Chondrocyte (in vitro differentiated cells): Measurements from ENCODE around the gene COLQ. TPM values are rescaled to one million over a fixed set of nuclear protein-coding genes. Genes with fewer than 3 reads are reported as not detected.

Experiments used
- DNase-seq: peaks from one replicate; pipeline ENCODE4 v3.0.0; 2021; ENCODE audit warnings: mixed read lengths, low spot score
- H3K27ac Mint-ChIP-seq: one replicate; pipeline ENCODE4 v1.8.0; 2021; ENCODE audit warnings: mild to moderate bottlenecking, moderate library complexity, mixed read lengths; ENCODE audit not compliant: unreplicated experiment
- H3K27me3 Mint-ChIP-seq: 2 replicates; pipeline ENCODE4 v1.8.0; 2021; ENCODE audit warnings: low read depth, mixed read lengths
- H3K36me3 Mint-ChIP-seq: 2 replicates; pipeline ENCODE4 v1.8.0; 2021; ENCODE audit warnings: low read depth, mixed read lengths
- H3K4me1 Mint-ChIP-seq: 2 replicates; pipeline ENCODE4 v1.8.0; 2021; ENCODE audit warnings: low read depth, mild to moderate bottlenecking, mixed read lengths
- H3K4me3 Mint-ChIP-seq: one replicate; pipeline ENCODE4 v1.8.0; 2021; ENCODE audit warnings: mild to moderate bottlenecking, moderate library complexity, mixed read lengths; ENCODE audit not compliant: unreplicated experiment
- H3K9me3 Mint-ChIP-seq: 2 replicates; pipeline ENCODE4 v1.8.0; 2021; ENCODE audit warnings: low read depth, mixed read lengths
- total RNA-seq: library from RNA; stranded (reverse); gene quantifications from 3 replicates; pipeline ENCODE4 v1.2.1, GENCODE V29; 2021
- TF ChIP-seq, protein P1 (sequence below): fragments of 200-600 bp; sonication (generic); IDR thresholded peaks from 2 replicates; pipeline ENCODE4 v1.5.0; 2021; ENCODE audit warnings: antibody characterized with exemption, mild to moderate bottlenecking, moderate library complexity

The COLQ gene
- total RNA-seq, 1 donor from 2014 or later: 4.2 TPM

- peaks cover 3% of the 10 kb centered on the region for H3K36me3 Mint-ChIP-seq
- no peak overlapping the region for H3K27ac Mint-ChIP-seq
- H3K4me3 Mint-ChIP-seq: no peak overlapping the region
- H3K4me1 Mint-ChIP-seq: peaks cover 5% of the 10 kb centered on the region
- H3K27me3 Mint-ChIP-seq: no peaks in the 10 kb centered on the region
- DNase-seq: no peak
- TF ChIP-seq, protein P1, sequence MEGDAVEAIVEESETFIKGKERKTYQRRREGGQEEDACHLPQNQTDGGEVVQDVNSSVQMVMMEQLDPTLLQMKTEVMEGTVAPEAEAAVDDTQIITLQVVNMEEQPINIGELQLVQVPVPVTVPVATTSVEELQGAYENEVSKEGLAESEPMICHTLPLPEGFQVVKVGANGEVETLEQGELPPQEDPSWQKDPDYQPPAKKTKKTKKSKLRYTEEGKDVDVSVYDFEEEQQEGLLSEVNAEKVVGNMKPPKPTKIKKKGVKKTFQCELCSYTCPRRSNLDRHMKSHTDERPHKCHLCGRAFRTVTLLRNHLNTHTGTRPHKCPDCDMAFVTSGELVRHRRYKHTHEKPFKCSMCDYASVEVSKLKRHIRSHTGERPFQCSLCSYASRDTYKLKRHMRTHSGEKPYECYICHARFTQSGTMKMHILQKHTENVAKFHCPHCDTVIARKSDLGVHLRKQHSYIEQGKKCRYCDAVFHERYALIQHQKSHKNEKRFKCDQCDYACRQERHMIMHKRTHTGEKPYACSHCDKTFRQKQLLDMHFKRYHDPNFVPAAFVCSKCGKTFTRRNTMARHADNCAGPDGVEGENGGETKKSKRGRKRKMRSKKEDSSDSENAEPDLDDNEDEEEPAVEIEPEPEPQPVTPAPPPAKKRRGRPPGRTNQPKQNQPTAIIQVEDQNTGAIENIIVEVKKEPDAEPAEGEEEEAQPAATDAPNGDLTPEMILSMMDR: no peak
- H3K9me3 Mint-ChIP-seq: no peaks in the 10 kb centered on the region
These were observed 35.0 kb upstream of the COLQ start for GRCh38 chr3:15556512-15556911.

GRCh38 chr3:15553749-15554148 is 32.2 kb upstream of the COLQ start:
- H3K27me3 Mint-ChIP-seq: no peaks in the 10 kb centered on the region
- H3K4me1 Mint-ChIP-seq: peaks cover 5% of the 10 kb centered on the region
- H3K27ac Mint-ChIP-seq: no peak overlapping the region
- DNase-seq: no peak
- no peaks in the 10 kb centered on the region for H3K9me3 Mint-ChIP-seq
- TF ChIP-seq, protein P1: no peak
- H3K36me3 Mint-ChIP-seq: peaks cover 11% of the 10 kb centered on the region
- H3K4me3 Mint-ChIP-seq: no peak overlapping the region

- H3K36me3 Mint-ChIP-seq: peaks cover 13% of the 10 kb centered on the region
- no peaks in the 10 kb centered on the region for H3K27me3 Mint-ChIP-seq
- H3K4me1 Mint-ChIP-seq: no peaks in the 10 kb centered on the region
- no peak overlapping the region for H3K27ac Mint-ChIP-seq
- H3K9me3 Mint-ChIP-seq: peaks cover 1% of the 10 kb centered on the region
- DNase-seq: no peak
- TF ChIP-seq, protein P1: no peak
- no peak overlapping the region for H3K4me3 Mint-ChIP-seq
These were observed 30.4 kb upstream of the COLQ start for GRCh38 chr3:15551902-15552301.

- Mint-ChIP-seq H3K4me3 (no peak overlapping the region), H3K27me3 (no peaks in the 10 kb centered on the region), H3K9me3 (peaks cover 11% of the 10 kb centered on the region), H3K36me3 (peaks cover 18% of the 10 kb centered on the region), H3K27ac (no peak overlapping the region), H3K4me1 (no peaks in the 10 kb centered on the region)
- DNase-seq: no peak
- TF ChIP-seq, protein P1: no peak
These were observed 28.3 kb upstream of the COLQ start for GRCh38 chr3:15549846-15550245.

- DNase-seq: no peak
- Mint-ChIP-seq H3K4me3 (no peak overlapping the region), H3K27me3 (no peaks in the 10 kb centered on the region), H3K4me1 (peaks cover 3% of the 10 kb centered on the region), H3K27ac (no peak overlapping the region), H3K36me3 (peaks cover 6% of the 10 kb centered on the region), H3K9me3 (peaks cover 11% of the 10 kb centered on the region)
- TF ChIP-seq, protein P1: no peak
These were observed 21.1 kb upstream of the COLQ start for GRCh38 chr3:15542614-15543013.
